ENCODE data around the gene RSU1. TPM values are rescaled to one million over a fixed set of nuclear protein-coding genes. Genes with fewer than 3 reads are reported as not detected.

The RSU1 gene
- total RNA-seq (2022; extraction: Qiagen RNA extraction), result 81.0 to 91.6 TPM (median 84.9 TPM) in 5 replicates

GRCh38 chr10:16817125-16818019 is at the start of gene RSU1:
Gene RSU1, minus strand, starts transcription at chr10:16817424. Its CDS starts 343 bp downstream, at chr10:16817081.

